Loucy (cell line): Measurements from ENCODE around the gene CDH22.

ENCODE experiments used
- H2AFZ ChIP-seq: fragments of 200-600 bp; sonication (generic); 2 replicates; pipeline ENCODE4 v1.6.0; 2016; ENCODE audit warnings: antibody characterized with exemption, mild to moderate bottlenecking, low read length, moderate library complexity
- H3F3A ChIP-seq: fragments of 200-600 bp; 2 replicates; pipeline ENCODE4 v1.6.0; 2016; ENCODE audit warnings: antibody characterized with exemption, low read depth, mild to moderate bottlenecking
- H3K27me3 ChIP-seq: fragments of 200-600 bp; sonication (generic); 2 replicates; pipeline ENCODE4 v1.6.1; 2014; ENCODE audit warnings: low read length, mild to moderate bottlenecking; ENCODE audit not compliant: insufficient read depth, poor library complexity, severe bottlenecking
- H3K36me3 ChIP-seq: fragments of 200-600 bp; sonication (generic); 2 replicates; pipeline ENCODE4 v1.6.1; 2016; ENCODE audit warnings: low read length; ENCODE audit not compliant: insufficient read depth
- H3K4me1 ChIP-seq: fragments of 200-600 bp; sonication (generic); 2 replicates; pipeline ENCODE4 v1.5.1; 2014; ENCODE audit warnings: low read length, mild to moderate bottlenecking; ENCODE audit not compliant: insufficient read depth, poor library complexity, severe bottlenecking
- H3K4me2 ChIP-seq: fragments of 200-600 bp; sonication (generic); 2 replicates; pipeline ENCODE4 v1.6.0; 2014; ENCODE audit warnings: antibody characterized with exemption, low read length, low read depth, mild to moderate bottlenecking; ENCODE audit not compliant: poor library complexity, severe bottlenecking
- H3K4me3 ChIP-seq: fragments of 200-600 bp; sonication (generic); 2 replicates; pipeline ENCODE4 v1.5.1; 2014; ENCODE audit warnings: low read length, mild to moderate bottlenecking, mixed read lengths; ENCODE audit not compliant: poor library complexity, severe bottlenecking
- H3K79me2 ChIP-seq: fragments of 200-600 bp; sonication (generic); 2 replicates; pipeline ENCODE4 v1.6.1; 2014; ENCODE audit warnings: low read length; ENCODE audit not compliant: insufficient read depth
- H3K9ac ChIP-seq: fragments of 200-600 bp; sonication (generic); 2 replicates; pipeline ENCODE4 v1.6.0; 2014; ENCODE audit warnings: mild to moderate bottlenecking, low read depth, low read length, moderate library complexity; ENCODE audit not compliant: poor library complexity, severe bottlenecking
- H3K9me2 ChIP-seq: fragments of 200-600 bp; sonication (generic); replicated peaks from 2 replicates; pipeline ENCODE4 v1.6.1; 2016; ENCODE audit warnings: low read depth, low read length, mixed read lengths
- H3K9me3 ChIP-seq: fragments of 200-600 bp; sonication (generic); 2 replicates; pipeline ENCODE4 v1.6.1; 2014; ENCODE audit warnings: mild to moderate bottlenecking, antibody characterized with exemption, low read length, low read depth; ENCODE audit not compliant: insufficient read depth
- H4K20me1 ChIP-seq: fragments of 200-600 bp; sonication (generic); 2 replicates; pipeline ENCODE4 v1.6.0; 2014; ENCODE audit warnings: antibody characterized with exemption, low read length, mild to moderate bottlenecking; ENCODE audit not compliant: insufficient read depth, poor library complexity, severe bottlenecking
- EZH2phosphoT487 ChIP-seq: fragments of 200-600 bp; IDR thresholded peaks from 2 replicates; pipeline ENCODE4 v1.6.1; 2018; ENCODE audit warnings: antibody characterized with exemption, mild to moderate bottlenecking, moderate library complexity, borderline replicate concordance
- TF ChIP-seq, protein P1 (sequence below): fragments of 200-600 bp; sonication (generic); conservative IDR thresholded peaks from 2 replicates; pipeline ENCODE4 v1.5.1; 2014; ENCODE audit warnings: mild to moderate bottlenecking, antibody characterized with exemption, low read length

The CDH22 gene

DNA sequence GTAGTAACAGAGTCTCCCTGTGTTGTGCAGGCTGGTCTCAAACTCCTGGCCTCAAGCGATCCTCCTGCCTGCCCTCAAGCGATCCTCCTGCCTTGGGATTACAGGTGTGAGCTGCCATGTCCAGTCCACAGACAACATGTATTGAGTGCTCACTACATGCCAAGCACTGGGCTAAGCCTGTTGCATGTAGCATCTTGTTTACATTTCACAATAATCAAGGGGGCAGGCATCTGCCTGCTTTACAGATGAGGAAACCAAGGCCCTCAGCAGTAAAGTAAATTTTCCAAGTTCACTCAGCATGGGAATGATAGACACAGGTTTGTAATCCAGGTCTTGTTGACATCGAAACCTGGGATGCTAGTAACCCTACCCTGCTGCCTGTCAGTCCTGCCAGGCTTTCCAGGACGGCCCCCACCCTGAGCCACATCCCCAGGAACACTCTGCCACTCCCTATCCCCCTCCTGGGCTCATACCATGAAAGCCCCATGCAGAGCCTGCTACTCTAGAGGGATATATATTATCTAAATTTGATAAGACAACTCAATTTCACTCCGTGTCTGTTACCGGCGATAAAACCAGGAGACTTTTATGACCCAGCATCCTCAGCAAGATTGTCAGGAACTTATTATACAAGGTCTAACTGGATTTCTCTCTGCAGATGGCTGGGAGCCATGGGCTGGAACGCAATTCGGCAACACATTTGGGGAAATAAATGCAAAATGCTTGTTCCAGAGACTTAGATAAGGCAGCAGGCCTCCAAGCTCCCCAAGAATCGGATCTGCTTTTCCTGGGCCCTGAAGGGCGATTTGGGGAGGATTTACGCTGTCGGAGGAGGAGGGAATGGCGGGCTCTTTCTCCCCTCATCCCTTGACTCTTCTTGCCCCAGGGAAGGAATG, 159.7 kb downstream of the CDH22 start:
- no peak overlapping the region for H3K9ac ChIP-seq
- no peaks in the 10 kb centered on the region for H3K79me2 ChIP-seq
- no peak overlapping the region for H2AFZ ChIP-seq
- H3K9me3 ChIP-seq = no peaks in the 10 kb centered on the region
- no peaks in the 10 kb centered on the region for H4K20me1 ChIP-seq
- TF ChIP-seq, protein P1, sequence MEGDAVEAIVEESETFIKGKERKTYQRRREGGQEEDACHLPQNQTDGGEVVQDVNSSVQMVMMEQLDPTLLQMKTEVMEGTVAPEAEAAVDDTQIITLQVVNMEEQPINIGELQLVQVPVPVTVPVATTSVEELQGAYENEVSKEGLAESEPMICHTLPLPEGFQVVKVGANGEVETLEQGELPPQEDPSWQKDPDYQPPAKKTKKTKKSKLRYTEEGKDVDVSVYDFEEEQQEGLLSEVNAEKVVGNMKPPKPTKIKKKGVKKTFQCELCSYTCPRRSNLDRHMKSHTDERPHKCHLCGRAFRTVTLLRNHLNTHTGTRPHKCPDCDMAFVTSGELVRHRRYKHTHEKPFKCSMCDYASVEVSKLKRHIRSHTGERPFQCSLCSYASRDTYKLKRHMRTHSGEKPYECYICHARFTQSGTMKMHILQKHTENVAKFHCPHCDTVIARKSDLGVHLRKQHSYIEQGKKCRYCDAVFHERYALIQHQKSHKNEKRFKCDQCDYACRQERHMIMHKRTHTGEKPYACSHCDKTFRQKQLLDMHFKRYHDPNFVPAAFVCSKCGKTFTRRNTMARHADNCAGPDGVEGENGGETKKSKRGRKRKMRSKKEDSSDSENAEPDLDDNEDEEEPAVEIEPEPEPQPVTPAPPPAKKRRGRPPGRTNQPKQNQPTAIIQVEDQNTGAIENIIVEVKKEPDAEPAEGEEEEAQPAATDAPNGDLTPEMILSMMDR = no peak
- no peak for TF ChIP-seq EZH2phosphoT487
- H3K4me2 ChIP-seq = no peak overlapping the region
- no peak overlapping the region for H3K4me3 ChIP-seq
- no peaks in the 10 kb centered on the region for H3K36me3 ChIP-seq
- H3K4me1 ChIP-seq = no peaks in the 10 kb centered on the region
- no peaks in the 10 kb centered on the region for H3K9me2 ChIP-seq
- no peaks in the 10 kb centered on the region for H3K27me3 ChIP-seq
- no peaks in the 10 kb centered on the region for H3F3A ChIP-seq

DNA sequence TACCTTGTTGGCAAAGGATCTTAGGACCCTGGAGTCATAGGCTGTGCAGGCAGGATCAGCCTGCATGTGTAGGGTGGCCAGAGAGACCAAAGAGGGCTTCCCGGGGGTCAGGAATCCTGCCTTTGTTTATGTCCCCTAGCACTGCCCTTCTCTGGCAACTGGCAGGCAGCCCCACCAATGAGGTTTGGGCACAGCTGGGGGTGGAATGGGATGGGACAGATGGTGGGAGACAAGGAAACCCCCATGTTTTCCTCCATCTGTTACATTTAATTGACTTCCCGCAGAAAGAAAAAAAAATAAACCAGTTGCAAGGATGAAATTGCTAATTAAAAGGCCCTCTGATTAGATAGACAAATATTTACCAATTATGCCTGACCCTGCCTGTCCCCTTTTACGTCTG, 162.6 kb downstream of the CDH22 start:
- no peaks in the 10 kb centered on the region for H3K9me2 ChIP-seq
- no peaks in the 10 kb centered on the region for H3K9me3 ChIP-seq
- no peak overlapping the region for H2AFZ ChIP-seq
- no peak overlapping the region for H3K4me3 ChIP-seq
- H3F3A ChIP-seq = no peaks in the 10 kb centered on the region
- H3K27me3 ChIP-seq = no peaks in the 10 kb centered on the region
- H4K20me1 ChIP-seq = no peaks in the 10 kb centered on the region
- no peak overlapping the region for H3K4me2 ChIP-seq
- TF ChIP-seq, protein P1 = no peak
- no peak for TF ChIP-seq EZH2phosphoT487
- no peak overlapping the region for H3K9ac ChIP-seq
- no peaks in the 10 kb centered on the region for H3K79me2 ChIP-seq
- H3K36me3 ChIP-seq = no peaks in the 10 kb centered on the region
- no peaks in the 10 kb centered on the region for H3K4me1 ChIP-seq

DNA sequence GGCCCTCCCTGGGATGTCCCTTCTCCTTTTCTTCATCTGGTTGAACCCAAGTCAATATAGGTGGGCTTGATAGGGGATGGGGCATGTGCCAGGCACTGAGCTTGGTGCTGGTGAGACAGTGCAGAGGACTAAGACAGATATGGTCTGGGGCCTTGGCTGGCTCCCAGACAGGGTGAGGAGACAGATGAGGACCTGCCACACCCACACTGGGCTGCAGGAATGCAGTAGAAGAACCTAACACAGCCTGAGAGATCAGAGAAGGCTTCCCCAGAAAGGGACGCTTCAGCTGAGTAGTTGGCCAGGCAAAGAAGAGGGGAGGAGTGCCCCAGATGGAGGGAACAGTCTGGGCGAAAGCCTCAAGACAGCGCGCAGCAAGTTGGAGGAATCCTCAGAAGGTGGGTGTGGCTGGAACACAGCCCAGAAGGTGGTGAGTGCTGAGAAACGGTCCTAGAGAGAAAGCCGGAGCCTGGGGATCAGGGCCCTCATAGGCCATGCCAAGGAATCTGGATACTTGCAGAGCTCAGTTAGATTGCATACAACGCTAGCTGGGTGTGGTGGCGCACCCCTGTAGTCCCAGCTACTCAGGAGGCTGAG, 163.8 kb downstream of the CDH22 start:
- Histone ChIP-seq H3K27me3 (no peaks in the 10 kb centered on the region), H3K9me2 (no peaks in the 10 kb centered on the region), H3F3A (no peaks in the 10 kb centered on the region), H3K79me2 (no peaks in the 10 kb centered on the region), H3K4me2 (no peak overlapping the region), H3K4me3 (no peak overlapping the region), H3K9me3 (no peaks in the 10 kb centered on the region), H4K20me1 (no peaks in the 10 kb centered on the region), H3K36me3 (no peaks in the 10 kb centered on the region), H2AFZ (no peak overlapping the region), H3K9ac (no peak overlapping the region), H3K4me1 (no peaks in the 10 kb centered on the region)
- TF ChIP-seq, protein P1 = no peak
- TF ChIP-seq EZH2phosphoT487 = no peak
